Natural killer cell (primary cell): Measurements from ENCODE around the gene ZNF236. TPM values are rescaled to one million over a fixed set of nuclear protein-coding genes. Genes with fewer than 3 reads are reported as not detected.

Experiments
- ATAC-seq, 3 donors: fragments of 150-1000 bp in 2 of 3; fragments of 200-7000 bp in 1 of 3; cut with Tn5 transposase; 1 replicate in 1 of 3; 2 replicates in 2 of 3; pipeline ENCODE4 v1.10.0; 2021; ENCODE audit warnings: mild to moderate bottlenecking in 2 of 3, moderate library complexity in 2 of 3
- DNase-seq, 2 donors: peaks; one replicate each; pipeline versions ENCODE4 v3.0.0 to v3.0.0-alpha.2; 2013 to 2021; ENCODE audit warnings: mixed read lengths in 1 of 2
- H3K27ac ChIP-seq: one replicate; pipeline ENCODE4 v1.5.1; 2013; ENCODE audit warnings: mild to moderate bottlenecking, low read length
- H3K27me3 ChIP-seq: one replicate; pipeline ENCODE4 v1.6.1; 2013; ENCODE audit warnings: low read length; ENCODE audit not compliant: control insufficient read depth, insufficient read depth
- H3K36me3 ChIP-seq: one replicate; pipeline ENCODE4 v1.6.1; 2013; ENCODE audit warnings: low read length; ENCODE audit not compliant: control insufficient read depth, insufficient read depth
- H3K4me1 ChIP-seq: one replicate; pipeline ENCODE4 v1.6.1; 2013; ENCODE audit warnings: low read length; ENCODE audit not compliant: control insufficient read depth, insufficient read depth
- H3K4me3 ChIP-seq: one replicate; pipeline ENCODE4 v1.5.1; 2013; ENCODE audit warnings: low read length
- H3K9me3 ChIP-seq: one replicate; pipeline ENCODE4 v1.6.1; 2013; ENCODE audit warnings: low read length; ENCODE audit not compliant: control insufficient read depth, insufficient read depth
- H3K27ac Mint-ChIP-seq, 2 donors: one replicate each; pipeline ENCODE4 v1.8.0; 2022; ENCODE audit warnings: mild to moderate bottlenecking in 2 of 2, mixed read lengths in 2 of 2, moderate library complexity in 1 of 2
- H3K27me3 Mint-ChIP-seq, 2 donors: one replicate each; pipeline ENCODE4 v1.8.0; 2022; ENCODE audit warnings: low read depth in 2 of 2, mixed read lengths in 2 of 2
- H3K36me3 Mint-ChIP-seq: one replicate; pipeline ENCODE4 v1.8.0; 2022; ENCODE audit warnings: mixed read lengths
- H3K4me1 Mint-ChIP-seq, 2 donors: one replicate each; pipeline ENCODE4 v1.8.0; 2022; ENCODE audit warnings: mixed read lengths in 2 of 2
- H3K4me3 Mint-ChIP-seq: one replicate; pipeline ENCODE4 v1.8.0; 2022; ENCODE audit warnings: mild to moderate bottlenecking, moderate library complexity, mixed read lengths
- H3K9me3 Mint-ChIP-seq, 2 donors: one replicate each; pipeline ENCODE4 v1.8.0; 2022; ENCODE audit warnings: mixed read lengths in 2 of 2
- WGBS: methylation state at CpG from one replicate; pipeline ENCODE4 v1.1.7; 2013; ENCODE audit warnings: missing lambda C conversion rate; ENCODE audit not compliant: insufficient coverage; 5-methylcytosine and 5-hydroxymethylcytosine counted together
- intact Hi-C: fragments of 100-400 bp; cut with micrococcal nuclease; formaldehyde crosslinking; loops from one replicate; pipeline ENCODE4 v1.14.2; 2022
- total RNA-seq, 4 donors: library from RNA; stranded (reverse); fragments of 120-200 nt in 1 of 4; gene quantifications; one replicate each; pipeline versions ENCODE4 v1.2.3 to v1.2.4, GENCODE V29; 2013 to 2022
- TF ChIP-seq, protein P1 (sequence below): fragments of 200-600 bp; IDR thresholded peaks from one replicate; pipeline ENCODE4 v1.8.0; 2022; ENCODE audit warnings: antibody characterized with exemption

ZNF236 gene
- total RNA-seq, 3 donors from 2014 or later (not counting 1 experiment from before 2014, with no cell fraction given): 35.1 to 42.2 (median 39.7) TPM

DNA sequence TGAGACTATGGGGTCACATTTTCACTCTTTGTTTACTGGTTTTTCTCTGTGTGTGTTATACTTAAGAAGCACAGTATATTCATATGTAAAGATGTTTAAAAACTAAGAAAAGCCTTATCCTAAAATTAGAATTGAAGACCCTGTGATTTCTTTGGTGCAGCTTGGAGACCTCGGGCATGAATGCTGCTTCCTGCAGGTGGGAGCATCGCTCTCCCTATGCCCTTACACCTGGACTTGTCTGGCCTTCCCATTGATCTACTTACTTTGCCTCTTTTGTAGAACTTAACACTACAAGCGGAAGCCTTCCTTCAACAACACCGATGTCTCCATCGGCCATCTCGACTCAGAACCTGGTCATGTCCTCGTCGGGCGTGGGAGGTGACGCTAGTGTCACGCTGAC, 114.5 kb downstream of the ZNF236 start:
- Histone ChIP-seq H3K27me3 (no peaks in the 10 kb centered on the region), H3K9me3 (no peaks in the 10 kb centered on the region), H3K27ac (no peak overlapping the region), H3K4me3 (no peak overlapping the region), H3K4me1 (no peaks in the 10 kb centered on the region), H3K36me3 (peaks cover 38% of the 10 kb centered on the region)
- ATAC-seq (no peak), DNase-seq (no peak)
- H3K36me3 Mint-ChIP-seq: no peaks in the 10 kb centered on the region
- H3K4me1 Mint-ChIP-seq: no peaks in the 10 kb centered on the region
- TF ChIP-seq, protein P1, sequence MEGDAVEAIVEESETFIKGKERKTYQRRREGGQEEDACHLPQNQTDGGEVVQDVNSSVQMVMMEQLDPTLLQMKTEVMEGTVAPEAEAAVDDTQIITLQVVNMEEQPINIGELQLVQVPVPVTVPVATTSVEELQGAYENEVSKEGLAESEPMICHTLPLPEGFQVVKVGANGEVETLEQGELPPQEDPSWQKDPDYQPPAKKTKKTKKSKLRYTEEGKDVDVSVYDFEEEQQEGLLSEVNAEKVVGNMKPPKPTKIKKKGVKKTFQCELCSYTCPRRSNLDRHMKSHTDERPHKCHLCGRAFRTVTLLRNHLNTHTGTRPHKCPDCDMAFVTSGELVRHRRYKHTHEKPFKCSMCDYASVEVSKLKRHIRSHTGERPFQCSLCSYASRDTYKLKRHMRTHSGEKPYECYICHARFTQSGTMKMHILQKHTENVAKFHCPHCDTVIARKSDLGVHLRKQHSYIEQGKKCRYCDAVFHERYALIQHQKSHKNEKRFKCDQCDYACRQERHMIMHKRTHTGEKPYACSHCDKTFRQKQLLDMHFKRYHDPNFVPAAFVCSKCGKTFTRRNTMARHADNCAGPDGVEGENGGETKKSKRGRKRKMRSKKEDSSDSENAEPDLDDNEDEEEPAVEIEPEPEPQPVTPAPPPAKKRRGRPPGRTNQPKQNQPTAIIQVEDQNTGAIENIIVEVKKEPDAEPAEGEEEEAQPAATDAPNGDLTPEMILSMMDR: no peak
- H3K27me3 Mint-ChIP-seq: no peaks in the 10 kb centered on the region
- H3K9me3 Mint-ChIP-seq: no peaks in the 10 kb centered on the region
- no peak overlapping the region for H3K4me3 Mint-ChIP-seq
- intact Hi-C loops: no loop called here
- WGBS: 97% methylated on average over 11 of the region's 11 CpGs
- H3K27ac Mint-ChIP-seq: no peak overlapping the region

DNA sequence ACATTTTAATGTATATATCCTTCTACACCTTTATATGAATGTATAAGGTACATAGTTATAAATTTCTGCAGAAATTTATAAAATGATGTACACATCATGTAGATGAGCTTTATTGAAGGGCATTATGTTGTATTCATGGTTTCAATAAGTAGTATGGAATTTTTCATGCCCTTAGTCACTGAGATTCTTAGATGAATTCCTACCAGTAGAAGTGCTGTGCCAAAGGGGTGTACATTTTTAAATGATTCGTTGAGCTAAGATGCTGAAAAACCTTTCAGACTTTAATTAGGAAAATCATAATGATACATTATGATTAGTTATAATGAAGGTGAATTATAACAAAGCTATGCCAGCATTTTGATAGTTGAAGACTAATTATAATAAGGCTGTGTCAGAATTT, 115.2 kb downstream of the ZNF236 start:
- H3K9me3 Mint-ChIP-seq: no peaks in the 10 kb centered on the region
- Histone ChIP-seq H3K36me3 (peaks cover 36% of the 10 kb centered on the region), H3K4me3 (no peak overlapping the region), H3K27ac (no peak overlapping the region), H3K4me1 (no peaks in the 10 kb centered on the region), H3K9me3 (no peaks in the 10 kb centered on the region), H3K27me3 (no peaks in the 10 kb centered on the region)
- no peaks in the 10 kb centered on the region for H3K36me3 Mint-ChIP-seq
- H3K4me3 Mint-ChIP-seq: no peak overlapping the region
- H3K27me3 Mint-ChIP-seq: no peaks in the 10 kb centered on the region
- no peaks in the 10 kb centered on the region for H3K4me1 Mint-ChIP-seq
- TF ChIP-seq, protein P1: no peak
- 100% methylated on average over 1 of the region's 1 CpG for WGBS
- intact Hi-C loops: no loop called here
- ATAC-seq (no peak), DNase-seq (no peak)
- H3K27ac Mint-ChIP-seq: no peak overlapping the region

DNA sequence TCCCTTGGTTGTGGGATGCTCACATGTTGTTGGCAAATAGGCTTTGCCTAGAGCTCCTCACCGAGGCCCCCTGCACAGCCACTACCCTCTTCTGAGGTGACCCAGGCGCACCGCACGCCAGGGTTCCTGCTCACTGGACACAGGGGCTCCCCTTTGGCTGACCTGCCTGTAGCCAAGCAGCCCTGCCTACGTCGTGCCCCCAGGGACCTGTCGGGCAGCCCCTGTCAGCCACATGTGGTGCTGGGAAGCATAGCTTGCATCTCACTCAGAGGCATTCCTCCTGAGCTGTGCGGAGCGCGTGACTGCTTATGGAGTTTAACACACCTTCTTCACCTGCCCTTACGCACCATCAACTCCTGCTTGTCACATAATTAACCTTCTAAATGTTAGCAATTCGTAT, 116.3 kb downstream of the ZNF236 start:
- Mint-ChIP-seq H3K27me3 (no peaks in the 10 kb centered on the region), H3K27ac (no peak overlapping the region), H3K36me3 (no peaks in the 10 kb centered on the region), H3K4me3 (no peak overlapping the region), H3K4me1 (no peaks in the 10 kb centered on the region), H3K9me3 (no peaks in the 10 kb centered on the region)
- Histone ChIP-seq H3K4me3 (no peak overlapping the region), H3K9me3 (no peaks in the 10 kb centered on the region), H3K27me3 (no peaks in the 10 kb centered on the region), H3K4me1 (no peaks in the 10 kb centered on the region), H3K36me3 (peaks cover 34% of the 10 kb centered on the region), H3K27ac (no peak overlapping the region)
- intact Hi-C loops: no loop called here
- WGBS: 96% methylated on average over 12 of the region's 12 CpGs
- ATAC-seq (no peak), DNase-seq (no peak)
- TF ChIP-seq, protein P1: no peak

DNA sequence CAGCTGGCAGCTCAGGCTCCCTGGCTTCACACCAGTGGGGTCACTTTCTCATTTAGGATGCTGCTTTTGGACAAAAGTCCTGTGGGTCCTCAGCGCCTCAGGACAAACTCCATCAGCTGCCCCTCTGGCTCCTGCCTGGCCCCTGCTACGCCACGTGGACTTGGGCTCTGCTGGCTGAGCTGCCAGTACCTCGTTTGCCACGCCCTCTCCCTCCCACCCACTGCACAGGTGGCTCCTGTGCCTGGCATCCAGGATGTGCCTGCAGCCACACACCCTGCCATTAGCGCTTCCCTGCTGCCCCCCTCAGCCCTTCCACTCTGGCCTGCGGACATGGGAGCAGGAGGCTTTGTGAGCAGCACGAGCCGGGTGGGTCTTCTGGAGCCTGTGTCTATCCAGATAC, 118.9 kb downstream of the ZNF236 start:
- Histone ChIP-seq H3K27ac (no peak overlapping the region), H3K27me3 (no peaks in the 10 kb centered on the region), H3K4me1 (no peaks in the 10 kb centered on the region), H3K9me3 (no peaks in the 10 kb centered on the region), H3K36me3 (peaks cover 25% of the 10 kb centered on the region), H3K4me3 (no peak overlapping the region)
- H3K27ac Mint-ChIP-seq: no peak overlapping the region
- no peaks in the 10 kb centered on the region for H3K9me3 Mint-ChIP-seq
- DNase-seq (no peak), ATAC-seq (no peak)
- peaks cover 3 to 5% of the 10 kb centered on the region in 2 donors for H3K4me1 Mint-ChIP-seq
- H3K27me3 Mint-ChIP-seq: no peaks in the 10 kb centered on the region
- H3K4me3 Mint-ChIP-seq: no peak overlapping the region
- TF ChIP-seq, protein P1: no peak
- WGBS: 96% methylated on average over 7 of the region's 9 CpGs
- no peaks in the 10 kb centered on the region for H3K36me3 Mint-ChIP-seq
- intact Hi-C loops: no loop called here
